ENCODE data around the gene HDAC3.

The HDAC3 gene

GRCh38 chr5:141657937-141658545 is 21.4 kb upstream of the HDAC3 start:
- H3K4me3 ChIP-seq (ENCODE audit: low read length): no peak overlapping the region
- no peak for TF ChIP-seq CTCF (conservative IDR thresholded peaks at IDR 0.05; ENCODE audit: low read depth, low read length)
- DNase-seq (ENCODE audit: low read depth): no peak

DNA sequence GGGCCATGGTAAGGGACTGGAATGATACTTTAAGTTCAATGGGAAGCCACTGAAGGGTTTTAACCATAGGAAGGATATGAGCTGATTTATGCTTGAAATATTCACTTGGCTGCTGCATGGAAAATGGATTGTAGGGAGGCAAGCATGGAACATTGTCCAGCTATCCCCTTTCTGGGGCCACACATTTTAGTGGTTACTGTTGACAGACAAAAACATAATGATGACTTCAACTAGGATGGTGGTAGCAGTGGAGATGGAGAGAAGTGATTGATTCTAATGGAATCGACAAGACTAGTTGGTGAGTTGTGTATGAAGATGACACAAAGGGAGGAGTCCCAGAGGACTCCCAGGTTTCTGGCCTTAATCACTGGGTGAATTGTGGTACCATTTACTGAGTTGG is 20.8 kb upstream of the HDAC3 start:
- no peak overlapping the region for H3K4me3 ChIP-seq (ENCODE audit: low read length)
- no peak for TF ChIP-seq CTCF (conservative IDR thresholded peaks at IDR 0.05; ENCODE audit: low read depth, low read length)
- no peak for DNase-seq (ENCODE audit: low read depth)

DNA sequence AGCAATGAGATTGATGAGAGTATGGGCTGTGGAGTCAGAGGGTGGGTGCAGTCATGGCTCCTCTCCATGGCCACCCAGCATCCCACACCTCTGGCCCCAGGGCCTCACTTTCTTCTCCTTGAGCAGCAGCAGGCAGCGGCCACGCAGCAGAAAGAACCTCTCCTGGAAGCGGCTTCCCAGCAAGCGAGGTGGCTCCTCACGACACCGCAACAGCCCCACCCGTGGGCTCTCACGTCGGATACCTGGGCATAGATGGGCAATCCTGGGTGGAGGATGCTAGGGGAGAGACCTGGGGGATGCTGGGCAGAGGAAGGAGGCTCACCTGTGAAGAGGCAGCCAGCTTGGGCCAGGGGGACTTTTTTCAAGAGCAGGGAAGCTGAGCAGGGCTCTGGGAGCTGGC is 19.7 kb upstream of the HDAC3 start:
- H3K4me3 ChIP-seq (ENCODE audit: low read length): no peak overlapping the region
- no peak for DNase-seq (ENCODE audit: low read depth)
- no peak for TF ChIP-seq CTCF (conservative IDR thresholded peaks at IDR 0.05; ENCODE audit: low read depth, low read length)

GRCh38 chr5:141655020-141655419 is 18.4 kb upstream of the HDAC3 start:
- no peak overlapping the region for H3K4me3 ChIP-seq (ENCODE audit: low read length)
- DNase-seq (ENCODE audit: low read depth): no peak
- TF ChIP-seq CTCF (conservative IDR thresholded peaks at IDR 0.05; ENCODE audit: low read depth, low read length): no peak

GRCh38 chr5:141654298-141654697 is 17.6 kb upstream of the HDAC3 start:
- TF ChIP-seq CTCF (conservative IDR thresholded peaks at IDR 0.05; ENCODE audit: low read depth, low read length): no peak
- H3K4me3 ChIP-seq (ENCODE audit: low read length): no peak overlapping the region
- no peak for DNase-seq (ENCODE audit: low read depth)

DNA sequence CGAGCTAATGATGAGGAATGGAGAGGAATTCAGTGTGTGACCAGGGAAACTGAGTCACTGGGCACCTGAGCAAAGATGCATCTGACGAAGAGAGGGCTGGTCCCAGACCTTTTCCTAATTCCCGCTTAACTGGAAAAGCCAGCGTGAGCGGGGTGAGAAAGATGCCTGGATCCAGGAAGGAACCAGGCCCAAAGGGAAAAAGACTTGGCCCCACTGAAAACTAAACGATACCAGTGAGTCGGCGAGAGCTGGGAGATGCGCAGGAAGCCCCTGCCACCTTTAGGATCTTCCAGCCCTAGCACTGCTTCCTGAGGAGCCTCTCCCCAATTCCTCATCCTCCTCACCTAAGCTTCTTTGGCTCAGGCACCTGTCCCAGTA is 15.1 kb upstream of the HDAC3 start:
- no peak for DNase-seq (ENCODE audit: low read depth)
- TF ChIP-seq CTCF (conservative IDR thresholded peaks at IDR 0.05; ENCODE audit: low read depth, low read length): no peak
- H3K4me3 ChIP-seq (ENCODE audit: low read length): peak overlapping the region; percentile 84

DNA sequence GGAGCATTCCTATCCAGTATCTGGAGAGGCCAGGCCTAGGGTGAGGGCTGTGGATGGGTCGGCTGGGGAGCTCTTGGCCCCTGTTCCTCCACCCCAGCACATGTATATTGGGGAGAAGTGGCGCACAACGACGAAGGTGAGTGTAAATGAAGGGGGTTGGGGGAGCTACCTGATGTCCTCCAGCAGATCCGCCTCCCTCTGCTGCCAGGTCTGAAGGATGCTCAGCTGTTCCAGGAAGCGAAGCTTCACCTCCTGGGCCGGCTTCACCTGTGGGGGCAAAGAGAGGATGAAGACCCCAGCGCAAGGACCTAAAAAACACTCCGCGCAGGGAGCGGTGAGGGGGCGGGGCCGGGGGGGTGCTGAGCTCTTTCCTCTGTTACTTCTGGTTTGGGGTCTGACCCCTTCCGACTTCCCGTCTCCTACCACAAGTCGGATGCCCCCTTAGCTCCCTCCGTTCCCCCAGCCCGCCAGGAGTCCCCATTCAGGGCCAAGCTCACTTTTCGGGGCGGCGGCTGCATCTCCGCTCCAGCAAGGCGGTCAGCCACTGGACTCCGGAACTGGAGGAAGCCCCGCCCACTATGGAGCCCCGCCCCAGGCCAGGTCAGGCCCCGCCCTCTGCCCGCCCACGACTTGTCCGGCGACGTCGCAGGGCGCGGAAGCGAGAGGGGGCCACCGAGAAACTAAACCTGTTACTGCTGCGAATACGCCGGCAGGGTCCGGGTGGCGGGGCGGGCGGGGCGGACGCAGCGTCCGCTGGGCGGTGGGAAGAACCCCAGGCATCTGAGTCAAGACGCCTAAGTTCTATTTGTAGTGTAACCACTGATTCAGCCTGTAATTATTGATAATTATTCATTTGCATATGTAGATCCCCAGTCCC is 14.4 kb upstream of the HDAC3 start, which contains the start of gene FCHSD1:
FCHSD1 (minus strand) TSS at position 568 of the 877 bp plus-strand sequence; CDS start at position 518, 50 bp downstream.
- DNase-seq (ENCODE audit: low read depth): no peak
- no peak for TF ChIP-seq CTCF (conservative IDR thresholded peaks at IDR 0.05; ENCODE audit: low read depth, low read length)
- H3K4me3 ChIP-seq (ENCODE audit: low read length): peak within 1 kb of the TSS; percentile 84
